Measurements from ENCODE around the gene CCDC70. TPM values are rescaled to one million over a fixed set of nuclear protein-coding genes. Genes with fewer than 3 reads are reported as not detected.
"Not testable (repeated sequence)": the region's sequence is repeated elsewhere in the genome, so short reads cannot be mapped to it uniquely, and the experiment has no call there.

CCDC70 gene
- polyA plus RNA-seq, 1 donor from 2014 or later: not detected

DNA sequence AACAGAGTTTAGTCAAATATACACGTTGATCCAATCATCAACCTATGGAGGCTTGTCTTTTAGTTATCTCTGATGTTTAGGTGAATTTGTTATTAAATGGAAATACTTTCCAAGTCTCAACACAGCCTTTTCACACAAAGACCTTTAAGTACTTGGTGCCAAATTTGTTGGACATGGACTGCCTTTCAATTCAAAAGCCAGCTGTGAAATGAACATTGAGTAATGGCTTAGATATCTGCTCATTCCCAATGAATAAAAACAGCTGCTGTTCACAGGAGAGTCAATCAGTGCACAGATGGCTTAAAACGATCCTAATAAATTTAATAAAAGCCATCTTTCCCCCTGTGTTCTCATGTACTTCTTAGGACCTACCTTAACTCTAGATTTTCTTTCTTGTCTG is 37.9 kb upstream of the CCDC70 start:
- Histone ChIP-seq H3F3A (ENCODE audit: insufficient read depth, low read length, poor library complexity, severe bottlenecking) (no peaks in the 10 kb centered on the region), H3K27me3 (ENCODE audit: insufficient read depth, low read depth, low read length) (no peaks in the 10 kb centered on the region), H3K4me3 (ENCODE audit: low read length) (no peak overlapping the region), H3K36me3 (ENCODE audit: insufficient read depth, low read length) (no peaks in the 10 kb centered on the region), H3K9ac (ENCODE audit: low read length) (no peak overlapping the region), H3K9me3 (ENCODE audit: low read length) (no peaks in the 10 kb centered on the region), H3K79me2 (replicated peaks; ENCODE audit: insufficient read depth, low read length) (no peaks in the 10 kb centered on the region), H3K4me2 (ENCODE audit: low read length) (no peak overlapping the region), H4K20me1 (ENCODE audit: insufficient read depth) (no peaks in the 10 kb centered on the region), H3K9me2 (ENCODE audit: insufficient read depth, low read length) (no peaks in the 10 kb centered on the region), H3K27ac (ENCODE audit: low read length) (no peak overlapping the region), H2AFZ (ENCODE audit: low read depth, low read length) (no peak overlapping the region)
- TF ChIP-seq, protein P1, sequence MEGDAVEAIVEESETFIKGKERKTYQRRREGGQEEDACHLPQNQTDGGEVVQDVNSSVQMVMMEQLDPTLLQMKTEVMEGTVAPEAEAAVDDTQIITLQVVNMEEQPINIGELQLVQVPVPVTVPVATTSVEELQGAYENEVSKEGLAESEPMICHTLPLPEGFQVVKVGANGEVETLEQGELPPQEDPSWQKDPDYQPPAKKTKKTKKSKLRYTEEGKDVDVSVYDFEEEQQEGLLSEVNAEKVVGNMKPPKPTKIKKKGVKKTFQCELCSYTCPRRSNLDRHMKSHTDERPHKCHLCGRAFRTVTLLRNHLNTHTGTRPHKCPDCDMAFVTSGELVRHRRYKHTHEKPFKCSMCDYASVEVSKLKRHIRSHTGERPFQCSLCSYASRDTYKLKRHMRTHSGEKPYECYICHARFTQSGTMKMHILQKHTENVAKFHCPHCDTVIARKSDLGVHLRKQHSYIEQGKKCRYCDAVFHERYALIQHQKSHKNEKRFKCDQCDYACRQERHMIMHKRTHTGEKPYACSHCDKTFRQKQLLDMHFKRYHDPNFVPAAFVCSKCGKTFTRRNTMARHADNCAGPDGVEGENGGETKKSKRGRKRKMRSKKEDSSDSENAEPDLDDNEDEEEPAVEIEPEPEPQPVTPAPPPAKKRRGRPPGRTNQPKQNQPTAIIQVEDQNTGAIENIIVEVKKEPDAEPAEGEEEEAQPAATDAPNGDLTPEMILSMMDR (IDR thresholded peaks at IDR 0.05; ENCODE audit: poor library complexity, severe bottlenecking): no peak
- TF ChIP-seq POLR2AphosphoS5 (IDR thresholded peaks at IDR 0.05) (no peak), EZH2 (IDR thresholded peaks at IDR 0.05; ENCODE audit: borderline replicate concordance, insufficient read depth, low read length, poor library complexity, severe bottlenecking) (no peak), TAF1 (IDR thresholded peaks at IDR 0.05; ENCODE audit: low read depth) (no peak), MXI1 (conservative IDR thresholded peaks at IDR 0.05; ENCODE audit: poor library complexity, severe bottlenecking) (no peak)
- TF ChIP-seq, protein P2, sequence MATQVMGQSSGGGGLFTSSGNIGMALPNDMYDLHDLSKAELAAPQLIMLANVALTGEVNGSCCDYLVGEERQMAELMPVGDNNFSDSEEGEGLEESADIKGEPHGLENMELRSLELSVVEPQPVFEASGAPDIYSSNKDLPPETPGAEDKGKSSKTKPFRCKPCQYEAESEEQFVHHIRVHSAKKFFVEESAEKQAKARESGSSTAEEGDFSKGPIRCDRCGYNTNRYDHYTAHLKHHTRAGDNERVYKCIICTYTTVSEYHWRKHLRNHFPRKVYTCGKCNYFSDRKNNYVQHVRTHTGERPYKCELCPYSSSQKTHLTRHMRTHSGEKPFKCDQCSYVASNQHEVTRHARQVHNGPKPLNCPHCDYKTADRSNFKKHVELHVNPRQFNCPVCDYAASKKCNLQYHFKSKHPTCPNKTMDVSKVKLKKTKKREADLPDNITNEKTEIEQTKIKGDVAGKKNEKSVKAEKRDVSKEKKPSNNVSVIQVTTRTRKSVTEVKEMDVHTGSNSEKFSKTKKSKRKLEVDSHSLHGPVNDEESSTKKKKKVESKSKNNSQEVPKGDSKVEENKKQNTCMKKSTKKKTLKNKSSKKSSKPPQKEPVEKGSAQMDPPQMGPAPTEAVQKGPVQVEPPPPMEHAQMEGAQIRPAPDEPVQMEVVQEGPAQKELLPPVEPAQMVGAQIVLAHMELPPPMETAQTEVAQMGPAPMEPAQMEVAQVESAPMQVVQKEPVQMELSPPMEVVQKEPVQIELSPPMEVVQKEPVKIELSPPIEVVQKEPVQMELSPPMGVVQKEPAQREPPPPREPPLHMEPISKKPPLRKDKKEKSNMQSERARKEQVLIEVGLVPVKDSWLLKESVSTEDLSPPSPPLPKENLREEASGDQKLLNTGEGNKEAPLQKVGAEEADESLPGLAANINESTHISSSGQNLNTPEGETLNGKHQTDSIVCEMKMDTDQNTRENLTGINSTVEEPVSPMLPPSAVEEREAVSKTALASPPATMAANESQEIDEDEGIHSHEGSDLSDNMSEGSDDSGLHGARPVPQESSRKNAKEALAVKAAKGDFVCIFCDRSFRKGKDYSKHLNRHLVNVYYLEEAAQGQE (IDR thresholded peaks at IDR 0.05; ENCODE audit: borderline replicate concordance): no peak

DNA sequence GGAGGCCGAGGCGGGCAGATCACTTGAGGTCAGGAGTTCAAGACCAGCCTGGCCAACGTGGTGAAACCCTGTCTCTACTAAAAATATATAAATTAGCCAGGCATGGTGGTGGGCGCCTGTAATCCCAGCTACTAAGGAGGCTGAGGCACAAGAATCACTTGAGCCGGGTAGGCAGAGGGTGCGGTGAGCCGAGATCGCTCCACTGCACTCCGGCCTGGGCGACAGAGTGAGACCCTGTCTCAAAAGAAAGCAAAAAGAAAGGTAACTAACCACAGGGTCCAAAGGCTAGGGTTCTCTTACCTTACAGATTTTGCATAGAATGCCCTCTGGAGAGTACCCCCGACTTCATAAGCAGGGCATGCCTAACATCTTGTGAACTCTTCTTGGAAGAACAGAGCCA is 37.1 kb upstream of the CCDC70 start:
- not testable (repeated sequence) for H3K9me3 ChIP-seq (ENCODE audit: low read length); H2AFZ ChIP-seq (ENCODE audit: low read depth, low read length); H4K20me1 ChIP-seq (ENCODE audit: insufficient read depth); H3F3A ChIP-seq (ENCODE audit: insufficient read depth, low read length, poor library complexity, severe bottlenecking); H3K79me2 ChIP-seq (replicated peaks; ENCODE audit: insufficient read depth, low read length); H3K9me2 ChIP-seq (ENCODE audit: insufficient read depth, low read length); H3K4me3 ChIP-seq (ENCODE audit: low read length); H3K9ac ChIP-seq (ENCODE audit: low read length); H3K4me2 ChIP-seq (ENCODE audit: low read length); H3K36me3 ChIP-seq (ENCODE audit: insufficient read depth, low read length); H3K27ac ChIP-seq (ENCODE audit: low read length); H3K27me3 ChIP-seq (ENCODE audit: insufficient read depth, low read depth, low read length)

DNA sequence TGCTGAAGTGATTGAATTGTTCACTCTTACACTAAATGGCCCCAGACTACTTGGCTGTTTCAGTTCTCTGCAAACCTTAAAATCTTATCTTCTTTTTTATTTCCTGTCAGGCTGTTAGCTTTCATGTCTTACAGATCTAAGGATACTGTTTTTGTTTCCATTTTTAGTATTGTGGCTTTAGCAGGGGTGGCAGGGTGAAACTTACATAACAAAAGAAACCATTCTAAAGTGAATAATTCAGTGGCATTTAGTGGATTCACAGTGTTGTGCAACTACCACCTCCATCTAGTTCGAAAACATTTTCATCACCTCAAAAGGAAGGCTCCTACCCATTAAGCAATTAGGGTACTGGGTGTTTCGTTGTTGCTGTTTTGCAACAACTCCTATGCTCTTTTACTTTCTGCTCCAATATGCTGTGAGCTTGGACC is 36.6 kb upstream of the CCDC70 start:
- Histone ChIP-seq H3K4me2 (ENCODE audit: low read length) (no peak overlapping the region), H3K9ac (ENCODE audit: low read length) (no peak overlapping the region), H3K79me2 (replicated peaks; ENCODE audit: insufficient read depth, low read length) (no peaks in the 10 kb centered on the region), H3K9me2 (ENCODE audit: insufficient read depth, low read length) (no peaks in the 10 kb centered on the region), H3K4me3 (ENCODE audit: low read length) (no peak overlapping the region), H3K27ac (ENCODE audit: low read length) (no peak overlapping the region), H3K27me3 (ENCODE audit: insufficient read depth, low read depth, low read length) (no peaks in the 10 kb centered on the region), H2AFZ (ENCODE audit: low read depth, low read length) (no peak overlapping the region), H3K36me3 (ENCODE audit: insufficient read depth, low read length) (no peaks in the 10 kb centered on the region), H4K20me1 (ENCODE audit: insufficient read depth) (no peaks in the 10 kb centered on the region), H3F3A (ENCODE audit: insufficient read depth, low read length, poor library complexity, severe bottlenecking) (no peaks in the 10 kb centered on the region), H3K9me3 (ENCODE audit: low read length) (no peaks in the 10 kb centered on the region)
- TF ChIP-seq TAF1 (IDR thresholded peaks at IDR 0.05; ENCODE audit: low read depth) (no peak), EZH2 (IDR thresholded peaks at IDR 0.05; ENCODE audit: borderline replicate concordance, insufficient read depth, low read length, poor library complexity, severe bottlenecking) (no peak), POLR2AphosphoS5 (IDR thresholded peaks at IDR 0.05) (no peak), EP300 (conservative IDR thresholded peaks at IDR 0.05; ENCODE audit: poor library complexity, severe bottlenecking) (no peak), MXI1 (conservative IDR thresholded peaks at IDR 0.05; ENCODE audit: poor library complexity, severe bottlenecking) (no peak), SMC3 (conservative IDR thresholded peaks at IDR 0.05; ENCODE audit: poor library complexity) (no peak), RAD21 (conservative IDR thresholded peaks at IDR 0.05) (no peak)
- TF ChIP-seq, protein P1 (IDR thresholded peaks at IDR 0.05; ENCODE audit: poor library complexity, severe bottlenecking): no peak
- TF ChIP-seq, protein P2 (IDR thresholded peaks at IDR 0.05; ENCODE audit: borderline replicate concordance): no peak

Data from neural cell (in vitro differentiated cells).